SK-N-SH (cell line): ENCODE results near the gene FFAR4. TPM values are rescaled to one million over a fixed set of nuclear protein-coding genes. Genes with fewer than 3 reads are reported as not detected.

Experiments
- CTCF ChIA-PET: fragments of 300-600, 350-600 bp; formaldehyde crosslinking; extraction: SDS; loops from one replicate; lab custom pipeline; 2021; lab: Yijun Ruan, JAX
- POLR2A ChIA-PET: fragments of 350-600 bp; sonication (Branson Sonifier 250); formaldehyde crosslinking; extraction: SDS; loops from one replicate; lab custom pipeline; 2020; ENCODE audit warnings: antibody characterized with exemption, inconsistent platforms; lab: Yijun Ruan, JAX
- DNase-seq: peaks from one replicate; pipeline ENCODE4 v3.0.0; 2012
- H2AFZ ChIP-seq: fragments of 200-600 bp; sonication (generic); 2 replicates; pipeline ENCODE4 v1.8.1; 2016; ENCODE audit warnings: antibody characterized with exemption, mild to moderate bottlenecking, low read depth
- H3F3A ChIP-seq: fragments of 200-600 bp; sonication (generic); replicated peaks from 2 replicates; pipeline ENCODE3; 2016; ENCODE audit warnings: antibody characterized with exemption, mild to moderate bottlenecking; ENCODE audit not compliant: insufficient read depth
- H3K27ac ChIP-seq, 2 experiments: fragments of 200-500 bp in 1 of 2; fragments of 200-600 bp in 1 of 2; sonication (Bioruptor generic) in 1 of 2; sonication (generic), shearing (Covaris generic) in 1 of 2; 2 replicates each; pipeline versions ENCODE4 v1.5.1 to v1.6.1; 2014 to 2016; ENCODE audit warnings: low read depth in 2 of 2, inconsistent platforms in 1 of 2, low read length in 1 of 2, mild to moderate bottlenecking in 1 of 2, mixed read lengths in 1 of 2
- H3K27me3 ChIP-seq: fragments of 200-600 bp; sonication (generic), shearing (Covaris generic); 2 replicates; pipeline ENCODE4 v1.6.1; 2016; ENCODE audit warnings: mixed run types; ENCODE audit not compliant: insufficient read depth
- H3K36me3 ChIP-seq, 2 experiments: fragments of 200-500 bp in 1 of 2; fragments of 200-600 bp in 1 of 2; sonication (Bioruptor generic) in 1 of 2; sonication (generic) in 1 of 2; replicated peaks in 1 of 2; 2 replicates each; pipeline versions ENCODE3 to v1.5.1; 2014 to 2016; ENCODE audit warnings: low read length in 1 of 2, mild to moderate bottlenecking in 1 of 2; ENCODE audit not compliant: insufficient read depth in 2 of 2, control insufficient read depth in 1 of 2
- H3K4me1 ChIP-seq, 2 experiments: fragments of 200-500 bp in 1 of 2; fragments of 200-600 bp in 1 of 2; sonication (Bioruptor generic) in 1 of 2; sonication (generic), shearing (Covaris generic) in 1 of 2; 2 replicates each; pipeline versions ENCODE4 v1.5.1 to v1.6.1; 2014 to 2016; ENCODE audit warnings: low read depth in 1 of 2, low read length in 1 of 2, mixed run types in 1 of 2; ENCODE audit not compliant: insufficient read depth in 2 of 2, control insufficient read depth in 1 of 2
- H3K4me2 ChIP-seq: fragments of 200-600 bp; sonication (generic), shearing (Covaris generic); 2 replicates; pipeline ENCODE4 v1.6.1; 2017; ENCODE audit warnings: mixed run types
- H3K4me3 ChIP-seq, 2 experiments: fragments of 200-500 bp in 1 of 2; fragments of 200-600 bp in 1 of 2; sonication (Bioruptor generic) in 1 of 2; sonication (generic), shearing (Covaris generic) in 1 of 2; 2 replicates each; pipeline versions ENCODE4 v1.5.1 to v1.8.1; 2014 to 2016; ENCODE audit warnings: low read depth in 2 of 2, inconsistent platforms in 1 of 2, low read length in 1 of 2, mild to moderate bottlenecking in 1 of 2, mixed read lengths in 1 of 2, moderate library complexity in 1 of 2
- H3K79me2 ChIP-seq: fragments of 200-600 bp; sonication (generic); 2 replicates; pipeline ENCODE4 v1.8.1; 2017; ENCODE audit warnings: mild to moderate bottlenecking; ENCODE audit not compliant: insufficient read depth
- H3K9ac ChIP-seq: fragments of 200-600 bp; sonication (generic); 2 replicates; pipeline ENCODE4 v1.6.1; 2017; ENCODE audit warnings: mixed run types
- H3K9me2 ChIP-seq: fragments of 200-600 bp; sonication (generic); 2 replicates; pipeline ENCODE4 v1.6.1; 2017; ENCODE audit warnings: mixed run types
- H3K9me3 ChIP-seq: fragments of 200-600 bp; sonication (generic); 2 replicates; pipeline ENCODE4 v1.6.1; 2017; ENCODE audit warnings: mixed run types, mild to moderate bottlenecking, moderate library complexity
- H4K20me1 ChIP-seq: fragments of 200-600 bp; sonication (generic); 2 replicates; pipeline ENCODE4 v1.6.1; 2017; ENCODE audit warnings: mild to moderate bottlenecking, mixed run types; ENCODE audit not compliant: insufficient read depth
- ELF1 ChIP-seq: IDR thresholded peaks from 2 replicates; pipeline ENCODE4 v1.4.0; 2012
- FOSL2 ChIP-seq: IDR thresholded peaks from 2 replicates; pipeline ENCODE4 v1.4.0; 2012; ENCODE audit warnings: low read depth, mild to moderate bottlenecking, moderate library complexity, borderline replicate concordance
- FOXM1 ChIP-seq: IDR thresholded peaks from 2 replicates; pipeline ENCODE4 v1.4.0; 2012; ENCODE audit warnings: low read depth, mild to moderate bottlenecking
- JUND ChIP-seq: IDR thresholded peaks from 2 replicates; pipeline ENCODE4 v1.4.0; 2012
- MAX ChIP-seq: IDR thresholded peaks from 2 replicates; pipeline ENCODE4 v1.4.0; 2012; ENCODE audit warnings: low read depth
- MXI1 ChIP-seq: IDR thresholded peaks from 2 replicates; pipeline ENCODE4 v1.6.1; 2012; ENCODE audit warnings: mild to moderate bottlenecking, low read depth, low read length, improper control_type of control experiment
- NFIC ChIP-seq: IDR thresholded peaks from 2 replicates; pipeline ENCODE4 v1.4.0; 2012; ENCODE audit warnings: borderline replicate concordance
- RAD21 ChIP-seq: IDR thresholded peaks from 2 replicates; pipeline ENCODE4 v1.6.1; 2012; ENCODE audit warnings: mild to moderate bottlenecking, low read length
- RFX5 ChIP-seq: IDR thresholded peaks from 2 replicates; pipeline ENCODE4 v1.6.1; 2012; ENCODE audit warnings: mild to moderate bottlenecking, improper control_type of control experiment, low read length
- SIN3A ChIP-seq: IDR thresholded peaks from 2 replicates; pipeline ENCODE4 v1.6.1; 2012; ENCODE audit warnings: low read depth, mild to moderate bottlenecking, low read length, moderate library complexity, borderline replicate concordance
- TAF1 ChIP-seq: IDR thresholded peaks from 2 replicates; pipeline ENCODE4 v1.6.1; 2012; ENCODE audit warnings: low read depth, mild to moderate bottlenecking, low read length, moderate library complexity, borderline replicate concordance
- TEAD4 ChIP-seq: IDR thresholded peaks from 2 replicates; pipeline ENCODE4 v1.4.0; 2012; ENCODE audit warnings: mild to moderate bottlenecking, borderline replicate concordance; ENCODE audit not compliant: insufficient read depth
- USF1 ChIP-seq: IDR thresholded peaks from 2 replicates; pipeline ENCODE4 v1.4.0; 2012; ENCODE audit warnings: low read depth, borderline replicate concordance
- YY1 ChIP-seq: IDR thresholded peaks from 2 replicates; pipeline ENCODE4 v1.4.0; 2012; ENCODE audit warnings: low read depth, mild to moderate bottlenecking
- WGBS: methylation state at CpG from one replicate; pipeline ENCODE4 v1.1.6; 2017; ENCODE audit warnings: low lambda C conversion rate; 5-methylcytosine and 5-hydroxymethylcytosine counted together
- polyA plus RNA-seq, 3 experiments: library from polyadenylated mRNA; depleted of rRNA; stranded (reverse); fragments of >200 nt; gene quantifications; 2 replicates each; pipeline ENCODE4 v1.2.3, GENCODE V29; 2012
- TF ChIP-seq, protein P1 (sequence below): IDR thresholded peaks from 2 replicates; pipeline ENCODE4 v1.4.0; 2012; ENCODE audit warnings: low read depth, borderline replicate concordance
- TF ChIP-seq, protein P2 (sequence below): fragments of 200-600 bp; sonication (generic); IDR thresholded peaks from 2 replicates; pipeline ENCODE4 v1.6.1; 2017; ENCODE audit warnings: antibody characterized with exemption, mild to moderate bottlenecking, moderate library complexity
- TF ChIP-seq, protein P3 (sequence below): fragments of 150-350 bp; IDR thresholded peaks from 2 replicates; pipeline ENCODE4 v1.6.1; 2016; ENCODE audit warnings: mild to moderate bottlenecking, low read depth, low read length

Gene FFAR4
- polyA plus RNA-seq, 1 of the 3 experiments (the other 2 are of a cell fraction), result not detected

- ChIA-PET POLR2A (no interaction called here), CTCF (interaction anchor here (1.0 to 1.3 kb wide), 2 partner anchors 57 to 81 kb away, joined by 4 read pairs; no protein-coding TSS in a partner anchor)
Measured at GRCh38 chr10:93599335-93599734, 32.9 kb downstream of the FFAR4 start.

DNA sequence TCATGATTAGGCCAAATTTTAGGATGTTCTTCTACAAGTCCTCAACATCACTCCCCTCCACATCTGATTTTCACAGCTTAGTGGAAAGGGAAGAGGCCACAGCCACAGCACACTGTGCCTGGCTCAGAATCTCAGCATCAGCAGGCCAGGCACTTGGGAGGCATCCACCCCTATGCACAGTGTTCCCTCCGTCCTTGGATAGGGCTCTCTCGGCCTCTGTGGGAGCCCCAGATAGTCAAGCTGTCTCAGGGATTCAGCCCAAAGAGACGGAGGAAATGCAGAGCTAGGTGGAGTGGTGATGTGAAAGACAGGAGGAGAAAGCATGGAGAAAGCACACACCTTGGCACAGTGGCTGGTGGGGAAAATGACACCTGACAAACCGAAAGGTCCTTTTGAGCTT lies 33.3 kb downstream of the FFAR4 start:
- Histone ChIP-seq H3K79me2 (no peaks in the 10 kb centered on the region), H3K4me3 (no peak overlapping the region), H3K36me3 (no peaks in the 10 kb centered on the region), H3K27ac (no peak overlapping the region), H3K9me2 (no peaks in the 10 kb centered on the region), H3K27me3 (peaks cover 28% of the 10 kb centered on the region; the same call in 1 of the 2 replicates), H2AFZ (no peak overlapping the region), H4K20me1 (no peaks in the 10 kb centered on the region), H3F3A (no peaks in the 10 kb centered on the region), H3K9ac (no peak overlapping the region), H3K4me1 (peaks cover 0 to 5% of the 10 kb centered on the region in 2 experiments; a peak in 1 of 4 replicates), H3K4me2 (no peak overlapping the region), H3K9me3 (no peaks in the 10 kb centered on the region)
- CTCF ChIA-PET, result interaction anchor here (1.0 to 1.3 kb wide), 2 partner anchors 57 to 80 kb away, joined by 4 read pairs; no protein-coding TSS in a partner anchor
- 80% methylated on average over 3 of the region's 4 CpGs for WGBS
- no peak for DNase-seq
- POLR2A ChIA-PET, result no interaction called here
- TF ChIP-seq, protein P1, sequence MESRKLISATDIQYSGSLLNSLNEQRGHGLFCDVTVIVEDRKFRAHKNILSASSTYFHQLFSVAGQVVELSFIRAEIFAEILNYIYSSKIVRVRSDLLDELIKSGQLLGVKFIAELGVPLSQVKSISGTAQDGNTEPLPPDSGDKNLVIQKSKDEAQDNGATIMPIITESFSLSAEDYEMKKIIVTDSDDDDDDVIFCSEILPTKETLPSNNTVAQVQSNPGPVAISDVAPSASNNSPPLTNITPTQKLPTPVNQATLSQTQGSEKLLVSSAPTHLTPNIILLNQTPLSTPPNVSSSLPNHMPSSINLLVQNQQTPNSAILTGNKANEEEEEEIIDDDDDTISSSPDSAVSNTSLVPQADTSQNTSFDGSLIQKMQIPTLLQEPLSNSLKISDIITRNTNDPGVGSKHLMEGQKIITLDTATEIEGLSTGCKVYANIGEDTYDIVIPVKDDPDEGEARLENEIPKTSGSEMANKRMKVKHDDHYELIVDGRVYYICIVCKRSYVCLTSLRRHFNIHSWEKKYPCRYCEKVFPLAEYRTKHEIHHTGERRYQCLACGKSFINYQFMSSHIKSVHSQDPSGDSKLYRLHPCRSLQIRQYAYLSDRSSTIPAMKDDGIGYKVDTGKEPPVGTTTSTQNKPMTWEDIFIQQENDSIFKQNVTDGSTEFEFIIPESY, result no peak
- no peak for TF ChIP-seq USF1
- no peak for TF ChIP-seq TAF1
- TF ChIP-seq FOXM1, result no peak
- TF ChIP-seq MAX, result no peak
- TF ChIP-seq, protein P2, sequence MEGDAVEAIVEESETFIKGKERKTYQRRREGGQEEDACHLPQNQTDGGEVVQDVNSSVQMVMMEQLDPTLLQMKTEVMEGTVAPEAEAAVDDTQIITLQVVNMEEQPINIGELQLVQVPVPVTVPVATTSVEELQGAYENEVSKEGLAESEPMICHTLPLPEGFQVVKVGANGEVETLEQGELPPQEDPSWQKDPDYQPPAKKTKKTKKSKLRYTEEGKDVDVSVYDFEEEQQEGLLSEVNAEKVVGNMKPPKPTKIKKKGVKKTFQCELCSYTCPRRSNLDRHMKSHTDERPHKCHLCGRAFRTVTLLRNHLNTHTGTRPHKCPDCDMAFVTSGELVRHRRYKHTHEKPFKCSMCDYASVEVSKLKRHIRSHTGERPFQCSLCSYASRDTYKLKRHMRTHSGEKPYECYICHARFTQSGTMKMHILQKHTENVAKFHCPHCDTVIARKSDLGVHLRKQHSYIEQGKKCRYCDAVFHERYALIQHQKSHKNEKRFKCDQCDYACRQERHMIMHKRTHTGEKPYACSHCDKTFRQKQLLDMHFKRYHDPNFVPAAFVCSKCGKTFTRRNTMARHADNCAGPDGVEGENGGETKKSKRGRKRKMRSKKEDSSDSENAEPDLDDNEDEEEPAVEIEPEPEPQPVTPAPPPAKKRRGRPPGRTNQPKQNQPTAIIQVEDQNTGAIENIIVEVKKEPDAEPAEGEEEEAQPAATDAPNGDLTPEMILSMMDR, result no peak
- TF ChIP-seq MXI1, result no peak
- TF ChIP-seq RFX5, result no peak
- no peak for TF ChIP-seq JUND
- TF ChIP-seq YY1, result no peak

More at GRCh38 chr10:93599335-93599734, 32.9 kb downstream of the FFAR4 start:
- peaks cover 0 to 5% of the 10 kb centered on the region in 2 experiments; a peak in 1 of 4 replicates for H3K4me1 ChIP-seq
- H3K9me2 ChIP-seq, result no peaks in the 10 kb centered on the region
- no peaks in the 10 kb centered on the region for H3F3A ChIP-seq
- no peak for DNase-seq
- no peak overlapping the region for H3K4me3 ChIP-seq
- no peak overlapping the region for H2AFZ ChIP-seq
- H3K9ac ChIP-seq, result no peak overlapping the region
- no peaks in the 10 kb centered on the region for H3K79me2 ChIP-seq
- H3K36me3 ChIP-seq, result no peaks in the 10 kb centered on the region
- peaks cover 28% of the 10 kb centered on the region; the same call in 1 of the 2 replicates for H3K27me3 ChIP-seq
- 44% methylated on average over 1 of the region's 1 CpG for WGBS
- H3K27ac ChIP-seq, result no peak overlapping the region
- TF ChIP-seq FOXM1, result no peak
- TF ChIP-seq NFIC, result no peak
- no peak for TF ChIP-seq TAF1
- TF ChIP-seq, protein P3, sequence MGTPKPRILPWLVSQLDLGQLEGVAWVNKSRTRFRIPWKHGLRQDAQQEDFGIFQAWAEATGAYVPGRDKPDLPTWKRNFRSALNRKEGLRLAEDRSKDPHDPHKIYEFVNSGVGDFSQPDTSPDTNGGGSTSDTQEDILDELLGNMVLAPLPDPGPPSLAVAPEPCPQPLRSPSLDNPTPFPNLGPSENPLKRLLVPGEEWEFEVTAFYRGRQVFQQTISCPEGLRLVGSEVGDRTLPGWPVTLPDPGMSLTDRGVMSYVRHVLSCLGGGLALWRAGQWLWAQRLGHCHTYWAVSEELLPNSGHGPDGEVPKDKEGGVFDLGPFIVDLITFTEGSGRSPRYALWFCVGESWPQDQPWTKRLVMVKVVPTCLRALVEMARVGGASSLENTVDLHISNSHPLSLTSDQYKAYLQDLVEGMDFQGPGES, result no peak
- TF ChIP-seq YY1, result no peak
- TF ChIP-seq RAD21, result no peak
- no peak for TF ChIP-seq MAX
- TF ChIP-seq, protein P1, result no peak
- no peak for TF ChIP-seq TEAD4
- TF ChIP-seq ELF1, result no peak
- TF ChIP-seq SIN3A, result no peak
- TF ChIP-seq FOSL2, result no peak
- TF ChIP-seq RFX5, result no peak
- no peak overlapping the region for H3K4me2 ChIP-seq
- no peaks in the 10 kb centered on the region for H4K20me1 ChIP-seq
- no peaks in the 10 kb centered on the region for H3K9me3 ChIP-seq
